Thoracic aorta (tissue), 2 donors: ENCODE results near the gene CRB3. TPM values are rescaled to one million over a fixed set of nuclear protein-coding genes. Genes with fewer than 3 reads are reported as not detected.

Source experiments
- ATAC-seq: fragments of 150-250 bp; one replicate; pipeline ENCODE4 v1.8.0; 2017; ENCODE audit warnings: low read depth; ENCODE audit not compliant: insufficient number of reproducible peaks, low FRiP score
- DNase-seq: peaks from one replicate; pipeline ENCODE4 v3.0.0-alpha.2; 2020; ENCODE audit warnings: low spot score
- H3K27ac ChIP-seq, 2 donors: fragments of 200-600 bp; sonication (generic); 1 replicate in 1 of 2; 2 replicates in 1 of 2; pipeline ENCODE4 v1.5.1; 2016; ENCODE audit warnings: mild to moderate bottlenecking in 2 of 2, moderate library complexity in 2 of 2
- H3K27me3 ChIP-seq: fragments of 200-600 bp; sonication (generic); replicated peaks from 2 replicates; pipeline ENCODE4 v1.6.0; 2016; ENCODE audit warnings: mild to moderate bottlenecking; ENCODE audit not compliant: insufficient read depth
- H3K36me3 ChIP-seq: fragments of 200-600 bp; sonication (generic); one replicate; pipeline ENCODE4 v1.5.1; 2016
- H3K4me1 ChIP-seq, 2 donors: fragments of 200-600 bp; sonication (generic); 1 replicate in 1 of 2; 2 replicates in 1 of 2; pipeline versions ENCODE4 v1.5.1 to v1.6.0; 2016; ENCODE audit warnings: low read depth in 2 of 2, mild to moderate bottlenecking in 1 of 2; ENCODE audit not compliant: control insufficient read depth in 1 of 2
- H3K4me3 ChIP-seq: fragments of 200-600 bp; sonication (generic); 2 replicates; pipeline ENCODE4 v1.5.1; 2016; ENCODE audit warnings: mild to moderate bottlenecking
- H3K9me3 ChIP-seq: fragments of 200-600 bp; sonication (generic); 2 replicates; pipeline ENCODE4 v1.5.1; 2016
- total RNA-seq, 2 donors: library from RNA; depleted of rRNA; stranded (reverse); fragments of >200 nt; gene quantifications; one replicate each; pipeline versions ENCODE4 v1.1.0 to v1.2.3, GENCODE V29; 2016
- TF ChIP-seq, protein P1 (sequence below): fragments of 200-600 bp; sonication (generic); IDR thresholded peaks from one replicate; pipeline ENCODE4 v1.5.1; 2019; ENCODE audit warnings: antibody characterized with exemption

CRB3 gene
- total RNA-seq, 2 donors from 2014 or later: 0.54 to 2.1 TPM

DNA sequence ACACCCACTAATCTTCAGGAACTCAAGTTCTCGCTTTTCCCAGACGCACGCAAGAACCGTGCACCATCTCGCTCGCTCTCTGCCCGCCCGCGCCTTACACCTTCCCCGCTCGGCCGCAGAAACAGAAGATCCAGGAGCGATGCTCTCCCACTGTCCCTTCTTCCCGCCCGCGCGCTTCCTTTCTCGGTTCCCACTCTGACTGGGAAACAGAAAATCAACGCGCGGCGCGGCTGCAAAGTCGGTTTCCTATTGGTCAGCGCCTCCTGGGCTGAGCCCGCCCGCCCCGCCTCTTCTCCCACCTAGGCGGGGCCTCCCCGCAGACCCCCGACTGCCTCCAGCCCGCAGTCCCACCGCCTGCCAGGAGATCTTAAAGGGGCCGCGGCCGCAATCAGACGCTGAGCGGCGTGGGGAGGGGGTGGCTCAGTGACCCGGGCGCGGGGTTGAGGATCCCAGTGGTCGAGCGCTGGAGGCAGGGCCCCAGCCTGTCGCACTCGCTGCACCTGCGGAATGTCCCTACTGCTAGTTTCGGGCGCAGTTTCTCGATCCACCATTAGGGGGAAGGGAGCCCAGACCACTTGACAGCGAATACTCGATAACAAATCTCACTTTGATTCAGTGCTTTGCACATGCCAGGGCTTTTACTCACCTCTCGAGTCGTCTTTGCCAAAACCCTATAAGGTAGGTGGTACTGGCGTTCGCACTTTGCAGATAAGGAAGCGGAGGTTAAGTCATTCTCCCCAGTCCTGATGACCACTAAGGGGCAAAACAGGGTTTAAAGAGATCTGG is 3.8 kb upstream of the CRB3 start:
- H3K27ac ChIP-seq: peak overlapping the region; percentile 53 to 71
- DNase-seq (peak; percentile 89), ATAC-seq (peak; percentile 84)
- H3K9me3 ChIP-seq: no peaks in the 10 kb centered on the region
- H3K27me3 ChIP-seq: no peaks in the 10 kb centered on the region
- H3K36me3 ChIP-seq: peaks cover 3% of the 10 kb centered on the region
- TF ChIP-seq, protein P1, sequence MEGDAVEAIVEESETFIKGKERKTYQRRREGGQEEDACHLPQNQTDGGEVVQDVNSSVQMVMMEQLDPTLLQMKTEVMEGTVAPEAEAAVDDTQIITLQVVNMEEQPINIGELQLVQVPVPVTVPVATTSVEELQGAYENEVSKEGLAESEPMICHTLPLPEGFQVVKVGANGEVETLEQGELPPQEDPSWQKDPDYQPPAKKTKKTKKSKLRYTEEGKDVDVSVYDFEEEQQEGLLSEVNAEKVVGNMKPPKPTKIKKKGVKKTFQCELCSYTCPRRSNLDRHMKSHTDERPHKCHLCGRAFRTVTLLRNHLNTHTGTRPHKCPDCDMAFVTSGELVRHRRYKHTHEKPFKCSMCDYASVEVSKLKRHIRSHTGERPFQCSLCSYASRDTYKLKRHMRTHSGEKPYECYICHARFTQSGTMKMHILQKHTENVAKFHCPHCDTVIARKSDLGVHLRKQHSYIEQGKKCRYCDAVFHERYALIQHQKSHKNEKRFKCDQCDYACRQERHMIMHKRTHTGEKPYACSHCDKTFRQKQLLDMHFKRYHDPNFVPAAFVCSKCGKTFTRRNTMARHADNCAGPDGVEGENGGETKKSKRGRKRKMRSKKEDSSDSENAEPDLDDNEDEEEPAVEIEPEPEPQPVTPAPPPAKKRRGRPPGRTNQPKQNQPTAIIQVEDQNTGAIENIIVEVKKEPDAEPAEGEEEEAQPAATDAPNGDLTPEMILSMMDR: peak; percentile 67
- peaks cover 0 to 15% of the 10 kb centered on the region in 2 donors for H3K4me1 ChIP-seq
- H3K4me3 ChIP-seq: peak overlapping the region; percentile 97

DNA sequence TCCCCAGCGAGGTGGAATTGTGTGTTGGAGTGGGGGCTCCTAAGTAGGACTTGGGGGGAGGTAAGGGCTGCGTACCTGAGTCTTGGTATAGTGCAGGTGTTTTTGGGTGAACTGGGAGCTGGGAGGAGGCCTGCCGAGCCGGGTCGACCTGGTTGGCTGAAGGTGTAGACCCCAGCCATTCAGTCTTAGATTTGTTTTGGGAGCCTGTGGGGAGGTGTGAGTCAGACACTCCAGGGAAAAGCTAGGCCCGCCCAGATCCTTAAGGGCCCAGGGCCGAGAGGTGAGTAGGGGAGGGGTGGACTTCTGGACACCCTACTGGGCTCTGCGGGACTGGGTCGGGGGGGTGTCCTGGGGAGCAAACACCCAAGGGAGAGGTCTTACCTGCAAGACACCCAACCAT is 935 bp downstream of the CRB3 start:
- H3K4me3 ChIP-seq: no peak overlapping the region
- ATAC-seq: no peak

DNA sequence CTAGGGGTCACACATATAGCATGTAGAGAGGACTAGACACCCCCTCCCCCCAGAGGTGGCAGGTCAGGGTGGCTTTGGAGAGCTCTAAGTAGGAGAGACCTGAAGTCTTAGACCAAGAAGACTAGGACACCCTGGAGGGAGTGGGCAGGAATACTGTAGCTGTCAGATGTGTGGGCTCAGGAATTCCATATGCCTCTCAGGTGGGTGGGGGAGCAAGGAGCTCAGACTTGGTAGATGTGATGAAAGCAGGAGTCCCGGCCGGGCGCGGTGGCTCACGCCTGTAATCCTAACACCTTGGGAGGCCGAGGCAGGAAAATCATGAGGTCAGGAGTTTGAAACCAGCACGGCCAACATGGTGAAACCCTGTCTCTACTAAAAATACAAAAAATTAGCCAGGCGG is 1.6 kb downstream of the CRB3 start:
- Histone ChIP-seq H3K36me3 (no peaks in the 10 kb centered on the region), H3K9me3 (no peaks in the 10 kb centered on the region), H3K4me3 (no peak overlapping the region), H3K4me1 (no peaks in the 10 kb centered on the region), H3K27ac (no peak overlapping the region), H3K27me3 (no peaks in the 10 kb centered on the region)
- TF ChIP-seq, protein P1: no peak
- no peak for DNase-seq
- no peak for ATAC-seq

More for the DNA sequence above, 935 bp downstream of the CRB3 start:
- Histone ChIP-seq H3K27me3 (no peaks in the 10 kb centered on the region), H3K27ac (no peak overlapping the region), H3K9me3 (no peaks in the 10 kb centered on the region), H3K4me1 (no peaks in the 10 kb centered on the region), H3K36me3 (no peaks in the 10 kb centered on the region)
- no peak for DNase-seq
- TF ChIP-seq, protein P1: no peak

DNA sequence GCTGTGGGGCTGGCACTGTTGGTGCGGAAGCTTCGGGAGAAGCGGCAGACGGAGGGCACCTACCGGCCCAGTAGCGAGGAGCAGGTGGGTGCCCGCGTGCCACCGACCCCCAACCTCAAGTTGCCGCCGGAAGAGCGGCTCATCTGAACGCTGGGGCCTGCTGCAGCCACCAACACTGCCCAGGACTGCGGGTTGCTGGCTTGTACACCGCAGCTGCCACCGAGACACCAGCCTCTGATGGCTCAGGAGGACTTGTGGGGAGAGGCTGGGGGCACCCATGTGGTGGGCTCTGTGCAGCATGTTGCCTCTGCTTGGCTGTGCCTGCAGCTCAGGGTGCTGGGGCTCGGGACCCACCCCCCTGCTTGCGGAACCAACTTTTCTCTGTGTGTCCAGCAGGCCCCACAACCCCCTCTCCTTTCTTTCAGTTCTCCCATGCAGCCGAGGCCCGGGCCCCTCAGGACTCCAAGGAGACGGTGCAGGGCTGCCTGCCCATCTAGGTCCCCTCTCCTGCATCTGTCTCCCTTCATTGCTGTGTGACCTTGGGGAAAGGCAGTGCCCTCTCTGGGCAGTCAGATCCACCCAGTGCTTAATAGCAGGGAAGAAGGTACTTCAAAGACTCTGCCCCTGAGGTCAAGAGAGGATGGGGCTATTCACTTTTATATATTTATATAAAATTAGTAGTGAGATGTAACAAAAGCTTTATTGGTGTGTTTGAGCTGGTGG is 2.6 kb downstream of the CRB3 start:
- H3K27me3 ChIP-seq: no peaks in the 10 kb centered on the region
- no peak overlapping the region for H3K27ac ChIP-seq
- ATAC-seq: no peak
- no peaks in the 10 kb centered on the region for H3K9me3 ChIP-seq
- H3K36me3 ChIP-seq: no peaks in the 10 kb centered on the region
- no peak for DNase-seq
- H3K4me3 ChIP-seq: no peak overlapping the region
- H3K4me1 ChIP-seq: no peaks in the 10 kb centered on the region
- TF ChIP-seq, protein P1: no peak

DNA sequence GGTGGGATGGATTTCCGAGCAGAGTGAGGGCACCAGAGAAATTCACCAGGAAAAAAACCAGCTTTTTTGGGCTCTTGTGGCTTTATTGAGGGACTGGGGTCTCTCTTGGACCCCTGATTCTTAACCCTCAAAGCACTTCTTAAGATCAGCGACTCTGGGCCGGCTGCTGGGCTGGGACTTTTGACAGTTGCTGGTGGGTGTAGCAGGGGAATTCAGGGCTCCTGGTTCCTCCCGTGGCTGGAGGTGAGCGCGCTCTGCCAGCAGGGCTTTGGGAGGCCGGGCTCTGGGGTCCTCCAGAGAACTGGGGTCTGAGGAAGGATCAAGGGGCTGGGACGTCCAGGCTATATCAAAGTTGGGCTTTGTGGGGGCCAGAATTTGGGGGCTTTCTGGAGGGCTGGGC is 3.3 kb downstream of the CRB3 start:
- no peak overlapping the region for H3K4me3 ChIP-seq
- no peak overlapping the region for H3K27ac ChIP-seq
- no peaks in the 10 kb centered on the region for H3K9me3 ChIP-seq
- H3K27me3 ChIP-seq: no peaks in the 10 kb centered on the region
- ATAC-seq: no peak
- TF ChIP-seq, protein P1: no peak
- H3K36me3 ChIP-seq: no peaks in the 10 kb centered on the region
- H3K4me1 ChIP-seq: no peaks in the 10 kb centered on the region
- DNase-seq: no peak
